GM12878 (cell line): ENCODE results near the gene FRK. TPM values are rescaled to one million over a fixed set of nuclear protein-coding genes. Genes with fewer than 3 reads are reported as not detected.

Experiments
- ATAC-seq: fragments of 200-7000 bp; cut with Tn5 transposase; 3 replicates; pipeline ENCODE4 v1.9.1; 2020; ENCODE audit warnings: mild to moderate bottlenecking, moderate library complexity
- BruUV-seq: library from RNA; stranded (reverse); fragments of 400-500 nt; replicated peaks from 2 replicates; lab custom pipeline; 2021; lab: Mats Ljungman, UMichigan
- CTCF ChIA-PET: fragments of 300-600 bp; sonication (Branson Sonifier 250); formaldehyde crosslinking; extraction: SDS; loops from one replicate; lab custom pipeline; 2021; ENCODE audit warnings: inconsistent platforms; lab: Yijun Ruan, JAX
- POLR2A ChIA-PET: fragments of 350-600 bp; formaldehyde crosslinking; extraction: SDS; loops from one replicate; lab custom pipeline; 2021; ENCODE audit warnings: inconsistent platforms; lab: Charles Lee
- RAD21 ChIA-PET: fragments of 300-600 bp; sonication (Branson Sonifier 250); formaldehyde crosslinking; loops from one replicate; lab custom pipeline; 2023; ENCODE audit warnings: antibody characterized with exemption; ENCODE audit not compliant: unreplicated experiment; lab: Charles Lee
- SMC1A ChIA-PET: fragments of 300-600 bp; sonication (Branson Sonifier 250); formaldehyde crosslinking; loops from one replicate; lab custom pipeline; 2023; ENCODE audit not compliant: unreplicated experiment, uncharacterized antibody; lab: Charles Lee
- DNase-seq: peaks from one replicate; pipeline ENCODE4 v3.0.0-alpha.2; 2011; ENCODE audit warnings: low read depth, low spot score
- FAIRE-seq: peaks from 3 replicates; lab custom pipeline; 2011; peaks lifted over from hg19 to GRCh38; lab: Jason Lieb, UNC
- H2AFZ ChIP-seq: 2 replicates; pipeline ENCODE4 v1.6.0; 2011; ENCODE audit warnings: low read depth, low read length, control low read depth; ENCODE audit not compliant: control insufficient read depth
- H3K27ac ChIP-seq: 2 replicates; pipeline ENCODE4 v1.5.1; 2011; ENCODE audit warnings: control low read depth; ENCODE audit not compliant: control insufficient read depth, insufficient read depth
- H3K27me3 ChIP-seq, 2 experiments: replicated peaks in 1 of 2; 2 replicates each; pipeline versions ENCODE4 v1.6.0 to v1.6.1; 2011; ENCODE audit warnings: low read length in 1 of 2; ENCODE audit not compliant: control insufficient read depth in 2 of 2, insufficient read depth in 2 of 2
- H3K36me3 ChIP-seq, 2 experiments: 2 replicates each; pipeline ENCODE4 v1.5.1; 2011; ENCODE audit warnings: low read length in 1 of 2; ENCODE audit not compliant: control insufficient read depth in 2 of 2, insufficient read depth in 2 of 2
- H3K4me1 ChIP-seq: 2 replicates; pipeline ENCODE4 v1.6.1; 2011; ENCODE audit warnings: mild to moderate bottlenecking, low read length, moderate library complexity, mixed read lengths; ENCODE audit not compliant: control insufficient read depth, insufficient read depth
- H3K4me2 ChIP-seq: 2 replicates; pipeline ENCODE4 v1.6.0; 2011; ENCODE audit warnings: control low read depth; ENCODE audit not compliant: control insufficient read depth, insufficient read depth
- H3K4me3 ChIP-seq: fragments of 200-600 bp; sonication (generic); 2 replicates; pipeline ENCODE4 v1.5.1; 2016
- H3K79me2 ChIP-seq: 2 replicates; pipeline ENCODE4 v1.6.0; 2011; ENCODE audit warnings: low read length; ENCODE audit not compliant: control insufficient read depth, insufficient read depth
- H3K9ac ChIP-seq: 2 replicates; pipeline ENCODE4 v1.8.0; 2011; ENCODE audit warnings: low read length, control low read depth, mixed read lengths; ENCODE audit not compliant: control insufficient read depth, insufficient read depth
- H3K9me3 ChIP-seq: replicated peaks from 3 replicates; pipeline ENCODE4 v1.5.1; 2011; ENCODE audit warnings: mild to moderate bottlenecking, low read length; ENCODE audit not compliant: control insufficient read depth, insufficient read depth
- H4K20me1 ChIP-seq: 2 replicates; pipeline ENCODE4 v1.6.0; 2011; ENCODE audit not compliant: control insufficient read depth, insufficient read depth
- BMI1 ChIP-seq: fragments of 450-650 bp; IDR thresholded peaks from 2 replicates; pipeline ENCODE4 v1.6.1; 2016; ENCODE audit warnings: mild to moderate bottlenecking, moderate library complexity, borderline replicate concordance
- CHD1 ChIP-seq: IDR thresholded peaks from 2 replicates; pipeline ENCODE4 v1.6.1; 2012; ENCODE audit warnings: low read depth, low read length, improper control_type of control experiment
- E2F8 ChIP-seq: fragments of 450-650 bp; IDR thresholded peaks from 2 replicates; pipeline ENCODE4 v1.6.1; 2018; ENCODE audit warnings: mild to moderate bottlenecking, low read depth, moderate library complexity; ENCODE audit not compliant: partially characterized antibody
- EGR1 ChIP-seq, 2 experiments: IDR thresholded peaks; 1 replicate in 1 of 2; 2 replicates in 1 of 2; pipeline ENCODE4 v1.6.1; 2011 to 2012; ENCODE audit warnings: low read depth in 2 of 2, low read length in 2 of 2, borderline replicate concordance in 1 of 2, mild to moderate bottlenecking in 1 of 2, moderate library complexity in 1 of 2
- LARP7 ChIP-seq: fragments of 450-650 bp; IDR thresholded peaks from 2 replicates; pipeline ENCODE4 v1.6.1; 2017; ENCODE audit warnings: mild to moderate bottlenecking
- MYB ChIP-seq: fragments of 150-350 bp; IDR thresholded peaks from 2 replicates; pipeline ENCODE4 v1.6.1; 2014; ENCODE audit warnings: mild to moderate bottlenecking, low read depth, low read length, borderline replicate concordance
- NR2C2 ChIP-seq: IDR thresholded peaks from 2 replicates; pipeline ENCODE4 v1.6.1; 2011; ENCODE audit warnings: borderline replicate concordance, low read depth; ENCODE audit not compliant: control insufficient read depth, insufficient read length
- POLR2A ChIP-seq: IDR thresholded peaks from 2 replicates; pipeline ENCODE4 v1.6.1; 2011; ENCODE audit warnings: low read depth, mild to moderate bottlenecking, low read length
- RAD51 ChIP-seq: fragments of 450-650 bp; IDR thresholded peaks from 2 replicates; pipeline ENCODE4 v1.6.1; 2016; ENCODE audit warnings: moderate library complexity, mild to moderate bottlenecking, inconsistent platforms
- RB1 ChIP-seq: fragments of 450-650 bp; formaldehyde crosslinking; IDR thresholded peaks from 2 replicates; pipeline ENCODE4 v1.6.1; 2017; ENCODE audit warnings: mild to moderate bottlenecking, borderline replicate concordance
- RELA ChIP-seq: fragments of 450-650 bp; IDR thresholded peaks from 2 replicates; pipeline ENCODE4 v1.8.0; 2014; ENCODE audit warnings: borderline replicate concordance; ENCODE audit not compliant: partially characterized antibody
- RUNX3 ChIP-seq: IDR thresholded peaks from 2 replicates; pipeline ENCODE4 v1.6.1; 2012; ENCODE audit warnings: low read length, inconsistent platforms
- SIX5 ChIP-seq: IDR thresholded peaks from 2 replicates; pipeline ENCODE4 v1.6.1; 2011; ENCODE audit warnings: mild to moderate bottlenecking, low read depth, low read length, moderate library complexity; ENCODE audit not compliant: severe bottlenecking
- SMARCA5 ChIP-seq: fragments of 450-650 bp; IDR thresholded peaks from 2 replicates; pipeline ENCODE4 v1.6.1; 2017; ENCODE audit warnings: mild to moderate bottlenecking
- SMC3 ChIP-seq: IDR thresholded peaks from 2 replicates; pipeline ENCODE4 v1.6.1; 2011; ENCODE audit warnings: low read length, improper control_type of control experiment, borderline replicate concordance
- STAT3 ChIP-seq: IDR thresholded peaks from 2 replicates; pipeline ENCODE4 v1.6.1; 2011; ENCODE audit warnings: low read depth, low read length, improper control_type of control experiment
- TCF12 ChIP-seq: IDR thresholded peaks from 2 replicates; pipeline ENCODE4 v1.6.1; 2011; ENCODE audit warnings: low read depth, mild to moderate bottlenecking, low read length
- ZBED1 ChIP-seq: IDR thresholded peaks from 2 replicates; pipeline ENCODE4 v1.6.1; 2016; ENCODE audit warnings: borderline replicate concordance
- ZBTB11 ChIP-seq: fragments of 450-650 bp; formaldehyde crosslinking; IDR thresholded peaks from 2 replicates; pipeline ENCODE4 v1.5.0; 2022; ENCODE audit warnings: mild to moderate bottlenecking, missing genetic modification characterization
- WGBS: methylation state at CpG from one replicate; pipeline ENCODE4 v1.1.6; 2016; ENCODE audit warnings: low lambda C conversion rate; ENCODE audit not compliant: insufficient replicate concordance, insufficient coverage; ENCODE audit errors: missing lambda C conversion rate; 5-methylcytosine and 5-hydroxymethylcytosine counted together
- in situ Hi-C: fragments of 300-500 bp; cut with MboI; formaldehyde crosslinking; loops from 9 replicates; pipeline ENCODE4 v1.14.3; 2018; ENCODE audit warnings: mixed read lengths
- intact Hi-C: fragments of 100-400 bp; cut with micrococcal nuclease; formaldehyde crosslinking; loops from one replicate; pipeline ENCODE4 v1.14.2; 2022; ENCODE audit not compliant: unreplicated experiment
- polyA plus RNA-seq, 11 experiments: library from polyadenylated mRNA; depleted of rRNA in 4 of 11; unstranded in 6 of 11; stranded (reverse) in 5 of 11; fragments of >200 nt; fragmentation: Nextera tagmentation in 4 of 11; fragmentation: Illumina TruSeq in 1 of 11; extraction: Ambion mirVana in 4 of 11; extraction: Trizol in 1 of 11; gene quantifications; 1 replicate in 1 of 11; 2 replicates in 10 of 11; pipeline versions ENCODE4 v1.2.1 to v1.2.3, GENCODE V29; 2011 to 2016; ENCODE audit warnings: inconsistent platforms in 2 of 11, missing spikeins in 2 of 11, low read depth in 1 of 11
- total RNA-seq, 4 experiments: library from RNA; depleted of rRNA in 3 of 4; stranded (reverse); fragments of >200 nt in 3 of 4; fragmentation: Illumina TruSeq in 1 of 4; extraction: Trizol in 1 of 4; gene quantifications; 2 replicates each; pipeline versions ENCODE4 v1.2.1 to v1.2.3, GENCODE V29; 2013 to 2021

The FRK gene
- total and polyA plus RNA-seq, 10 of the 15 experiments (the other 5 are each of a cell fraction or from before 2014, with no cell fraction given) = 0.29 to 2.4 (median 1.2) TPM

GRCh38 chr6:115882771-115883170 lies 177.9 kb downstream of the FRK start:
- in situ Hi-C loops (no loop called here), intact Hi-C loops (no loop called here)
- Histone ChIP-seq H3K4me1 (no peaks in the 10 kb centered on the region; the same call in none of the 2 replicates), H3K27me3 (no peaks in the 10 kb centered on the region), H3K4me3 (no peak overlapping the region), H2AFZ (no peak overlapping the region), H3K9ac (no peak overlapping the region), H3K79me2 (no peaks in the 10 kb centered on the region), H3K4me2 (no peak overlapping the region), H3K9me3 (no peaks in the 10 kb centered on the region), H4K20me1 (no peaks in the 10 kb centered on the region), H3K27ac (no peak overlapping the region), H3K36me3 (no peaks in the 10 kb centered on the region)
- ATAC-seq = no peak
- BruUV-seq = no TSS peak
- 18% methylated on average over 2 of the region's 2 CpGs for WGBS
- ChIA-PET CTCF (no interaction called here), POLR2A (no interaction called here), RAD21 (no interaction called here), SMC1A (interaction anchor here (0.6 to 1.0 kb wide), 2 partner anchors 8 to 55 kb away, joined by 3 read pairs; no protein-coding TSS in a partner anchor)
- FAIRE-seq = no peak
- no peak for DNase-seq
- TF ChIP-seq E2F8 (no peak), CHD1 (no peak), RAD51 (no peak), NR2C2 (no peak), EGR1 (IDR thresholded peaks at IDR 0.05; ENCODE audit: borderline replicate concordance in 1 of 2, low read depth in 2 of 2, low read length in 2 of 2) (no peak), ZBED1 (no peak), POLR2A (no peak), TCF12 (no peak), SIX5 (no peak), MYB (no peak), STAT3 (no peak), SMARCA5 (no peak), LARP7 (no peak), RB1 (no peak), BMI1 (no peak), ZBTB11 (CRISPR knock-in tag) (no peak), RUNX3 (no peak), SMC3 (no peak), RELA (no peak)
